GM23338 (cell line): ENCODE results near the gene FTMT. TPM values are rescaled to one million over a fixed set of nuclear protein-coding genes. Genes with fewer than 3 reads are reported as not detected.

Source experiments
- ATAC-seq: fragments of 200-7000 bp; cut with Tn5 transposase; 3 replicates; pipeline ENCODE4 v1.9.1; 2020
- DNase-seq: peaks from one replicate; pipeline ENCODE4 v3.0.0-alpha.2; 2015; ENCODE audit warnings: low spot score
- H2AFZ ChIP-seq: fragments of 200-600 bp; sonication (generic); 2 replicates; pipeline ENCODE4 v1.8.0; 2016; ENCODE audit warnings: antibody characterized with exemption, mild to moderate bottlenecking, moderate library complexity
- H3F3A ChIP-seq: fragments of 200-600 bp; sonication (generic); replicated peaks from 2 replicates; pipeline ENCODE4 v1.8.0; 2017; ENCODE audit warnings: antibody characterized with exemption, mixed run types, low read depth
- H3K27ac ChIP-seq: fragments of 200-600 bp; sonication (generic); 2 replicates; pipeline ENCODE4 v1.6.1; 2016; ENCODE audit warnings: low read depth
- H3K27me3 ChIP-seq: fragments of 200-600 bp; sonication (generic); 2 replicates; pipeline ENCODE4 v1.8.0; 2016; ENCODE audit warnings: mild to moderate bottlenecking, mixed run types, moderate library complexity; ENCODE audit not compliant: insufficient read depth
- H3K36me3 ChIP-seq: fragments of 200-600 bp; sonication (generic); 2 replicates; pipeline ENCODE4 v1.8.0; 2016; ENCODE audit warnings: mild to moderate bottlenecking; ENCODE audit not compliant: insufficient read depth
- H3K4me1 ChIP-seq: fragments of 200-600 bp; sonication (generic); 2 replicates; pipeline ENCODE4 v1.8.0; 2016; ENCODE audit warnings: mild to moderate bottlenecking, moderate library complexity; ENCODE audit not compliant: insufficient read depth
- H3K4me2 ChIP-seq: fragments of 200-600 bp; sonication (generic); 2 replicates; pipeline ENCODE4 v1.7.1; 2017; ENCODE audit warnings: mixed run types
- H3K4me3 ChIP-seq: fragments of 200-600 bp; sonication (generic); 2 replicates; pipeline ENCODE4 v1.6.1; 2016; ENCODE audit warnings: mixed run types
- H3K79me2 ChIP-seq: fragments of 200-600 bp; sonication (generic); replicated peaks from 2 replicates; pipeline ENCODE4 v1.8.0; 2017; ENCODE audit warnings: mild to moderate bottlenecking; ENCODE audit not compliant: insufficient read depth
- H3K9me2 ChIP-seq: fragments of 200-600 bp; sonication (generic); 2 replicates; pipeline ENCODE4 v1.8.0; 2017; ENCODE audit not compliant: insufficient read depth
- H4K20me1 ChIP-seq: fragments of 200-600 bp; sonication (generic); replicated peaks from 2 replicates; pipeline ENCODE4 v1.8.0; 2017; ENCODE audit warnings: mild to moderate bottlenecking; ENCODE audit not compliant: insufficient read depth
- H3K27ac Mint-ChIP-seq: 2 replicates; pipeline ENCODE4 v1.8.0; 2020; ENCODE audit warnings: inconsistent platforms, mild to moderate bottlenecking, moderate library complexity, mixed read lengths
- H3K27me3 Mint-ChIP-seq: 3 replicates; pipeline ENCODE4 v1.8.0; 2022; ENCODE audit warnings: low read depth, mild to moderate bottlenecking, moderate library complexity, mixed read lengths, inconsistent platforms; ENCODE audit not compliant: insufficient read depth, poor library complexity
- H3K36me3 Mint-ChIP-seq: 3 replicates; pipeline ENCODE4 v1.8.0; 2021; ENCODE audit warnings: low read depth, mild to moderate bottlenecking, inconsistent platforms, moderate library complexity, mixed read lengths
- H3K4me1 Mint-ChIP-seq: 3 replicates; pipeline ENCODE4 v1.8.0; 2020; ENCODE audit warnings: mild to moderate bottlenecking, inconsistent platforms, mixed read lengths
- H3K4me3 Mint-ChIP-seq: 3 replicates; pipeline ENCODE4 v1.8.0; 2021; ENCODE audit warnings: moderate library complexity, mild to moderate bottlenecking, inconsistent platforms, mixed read lengths
- H3K9me3 Mint-ChIP-seq: 3 replicates; pipeline ENCODE4 v1.8.0; 2020; ENCODE audit warnings: moderate library complexity, mild to moderate bottlenecking, inconsistent platforms, mixed read lengths
- CREB1 ChIP-seq: fragments of 250-450 bp; sonication (Bioruptor Pico); IDR thresholded peaks from 2 replicates; pipeline ENCODE4 v1.5.0; 2020; ENCODE audit warnings: low read depth, mild to moderate bottlenecking, moderate library complexity
- CTCF ChIP-seq, 2 experiments: fragments of 200-600 bp in 1 of 2; sonication (generic) in 1 of 2; conservative IDR thresholded peaks; 2 replicates each; pipeline versions ENCODE4 v1.5.1 to v1.6.1; 2016 to 2017; ENCODE audit warnings: antibody characterized with exemption in 2 of 2, low read depth in 2 of 2, mild to moderate bottlenecking in 2 of 2, moderate library complexity in 1 of 2
- ETS1 ChIP-seq: IDR thresholded peaks from 2 replicates; pipeline ENCODE4 v1.6.1; 2016; ENCODE audit warnings: antibody characterized with exemption
- EZH2 ChIP-seq: fragments of 200-600 bp; sonication (generic); IDR thresholded peaks from one replicate; pipeline ENCODE4 v1.8.0; 2017; ENCODE audit warnings: antibody characterized with exemption, mild to moderate bottlenecking, low read depth; ENCODE audit not compliant: unreplicated experiment
- EZH2phosphoT487 ChIP-seq: fragments of 200-600 bp; sonication (generic); IDR thresholded peaks from one replicate; pipeline ENCODE4 v1.8.1; 2018; ENCODE audit warnings: antibody characterized with exemption; ENCODE audit not compliant: unreplicated experiment
- JUNB ChIP-seq: IDR thresholded peaks from one replicate; pipeline ENCODE4 v1.6.1; 2016; ENCODE audit warnings: antibody characterized with exemption; ENCODE audit not compliant: unreplicated experiment
- NANOG ChIP-seq: IDR thresholded peaks from 2 replicates; pipeline ENCODE4 v1.6.1; 2016; ENCODE audit warnings: antibody characterized with exemption, borderline replicate concordance
- POLR2AphosphoS5 ChIP-seq: IDR thresholded peaks from 2 replicates; pipeline ENCODE4 v1.6.1; 2016; ENCODE audit warnings: antibody characterized with exemption, low read depth
- REST ChIP-seq: IDR thresholded peaks from one replicate; pipeline ENCODE4 v1.6.1; 2018; ENCODE audit warnings: antibody characterized with exemption; ENCODE audit not compliant: unreplicated experiment
- STAT1 ChIP-seq: IDR thresholded peaks from one replicate; pipeline ENCODE4 v1.6.1; 2016; ENCODE audit warnings: antibody characterized with exemption; ENCODE audit not compliant: unreplicated experiment
- ZNF114 ChIP-seq: fragments of 250-450 bp; sonication (Bioruptor Pico); IDR thresholded peaks from 2 replicates; pipeline ENCODE4 v1.5.0; 2020; ENCODE audit warnings: mild to moderate bottlenecking, moderate library complexity
- ZNF331 ChIP-seq: fragments of 250-450 bp; sonication (Bioruptor Pico); IDR thresholded peaks from 2 replicates; pipeline ENCODE4 v1.5.0; 2020; ENCODE audit warnings: low read depth, mild to moderate bottlenecking, moderate library complexity
- ZNF462 ChIP-seq: fragments of 250-450 bp; sonication (Bioruptor Pico); IDR thresholded peaks from 2 replicates; pipeline ENCODE4 v1.5.0; 2020; ENCODE audit warnings: mild to moderate bottlenecking, moderate library complexity
- polyA plus RNA-seq: library from polyadenylated mRNA; unstranded; fragments of >200 nt; fragmentation: Nextera tagmentation; extraction: Ambion mirVana; gene quantifications from 2 replicates; pipeline ENCODE4 v1.2.1, GENCODE V29; 2016
- total RNA-seq: library from RNA; depleted of rRNA; stranded (reverse); fragments of >200 nt; shearing (Covaris generic); gene quantifications from 2 replicates; pipeline ENCODE4 v1.2.3, GENCODE V29; 2014

The FTMT gene
- total and polyA plus RNA-seq, 2 experiments from 2014 or later, result not detected

GRCh38 chr5:121863753-121864285, 12.1 kb downstream of the FTMT start:
- TF ChIP-seq ETS1 (no peak), ZNF114 (no peak), NANOG (no peak), ZNF462 (CRISPR knock-in tag) (no peak), CREB1 (CRISPR knock-in tag) (no peak), REST (no peak), CTCF (conservative IDR thresholded peaks at IDR 0.05; ENCODE audit: low read depth in 2 of 2) (no peak), STAT1 (no peak), EZH2phosphoT487 (no peak), JUNB (no peak), EZH2 (no peak), ZNF331 (no peak), POLR2AphosphoS5 (no peak)
- ATAC-seq (no peak), DNase-seq (no peak)
- Histone ChIP-seq H3F3A (no peaks in the 10 kb centered on the region), H3K27me3 (no peaks in the 10 kb centered on the region), H3K27ac (no peak overlapping the region), H3K36me3 (no peaks in the 10 kb centered on the region), H3K79me2 (no peaks in the 10 kb centered on the region), H3K4me2 (no peak overlapping the region), H3K4me1 (no peaks in the 10 kb centered on the region), H3K4me3 (no peak overlapping the region), H2AFZ (no peak overlapping the region), H4K20me1 (no peaks in the 10 kb centered on the region), H3K9me2 (no peaks in the 10 kb centered on the region)
- Mint-ChIP-seq H3K27me3 (no peaks in the 10 kb centered on the region), H3K36me3 (no peaks in the 10 kb centered on the region), H3K4me3 (no peak overlapping the region), H3K27ac (no peak overlapping the region), H3K4me1 (peaks cover 3% of the 10 kb centered on the region), H3K9me3 (no peaks in the 10 kb centered on the region)
